Spleen (tissue), 11 donors: ENCODE results near the gene PSMB7. TPM values are rescaled to one million over a fixed set of nuclear protein-coding genes. Genes with fewer than 3 reads are reported as not detected.

Experiments
- DNase-seq: peaks from one replicate; pipeline ENCODE4 v3.0.0-alpha.2; 2020
- H3K27ac ChIP-seq, 8 donors: fragments of 200-600 bp; sonication (generic) in 7 of 8; 1 replicate in 4 of 8; 2 replicates in 4 of 8; pipeline versions ENCODE4 v1.5.0 to v1.8.0; 2016 to 2021; ENCODE audit warnings: inconsistent platforms in 4 of 8, mild to moderate bottlenecking in 4 of 8, moderate library complexity in 1 of 8
- H3K27me3 ChIP-seq, 7 donors: fragments of 200-600 bp; sonication (generic) in 6 of 7; replicated peaks in 1 of 7; 1 replicate in 4 of 7; 2 replicates in 3 of 7; pipeline versions ENCODE4 v1.5.0 to v1.8.0; 2016 to 2021; ENCODE audit warnings: inconsistent platforms in 3 of 7, mild to moderate bottlenecking in 1 of 7
- H3K36me3 ChIP-seq, 6 donors: fragments of 200-600 bp; sonication (generic) in 5 of 6; 1 replicate in 4 of 6; 2 replicates in 2 of 6; pipeline versions ENCODE4 v1.5.0 to v1.8.0; 2016 to 2021; ENCODE audit warnings: inconsistent platforms in 2 of 6
- H3K4me1 ChIP-seq, 6 donors: fragments of 200-600 bp; sonication (generic) in 5 of 6; 1 replicate in 3 of 6; 2 replicates in 3 of 6; pipeline versions ENCODE4 v1.5.0 to v1.8.0; 2016 to 2021; ENCODE audit warnings: inconsistent platforms in 3 of 6
- H3K4me3 ChIP-seq, 8 donors: fragments of 200-600 bp; sonication (generic) in 7 of 8; 1 replicate in 4 of 8; 2 replicates in 4 of 8; pipeline versions ENCODE4 v1.5.0 to v1.8.0; 2016 to 2021; ENCODE audit warnings: inconsistent platforms in 4 of 8, mild to moderate bottlenecking in 4 of 8, moderate library complexity in 2 of 8
- H3K9me3 ChIP-seq, 8 donors: fragments of 200-600 bp; sonication (generic) in 7 of 8; 1 replicate in 4 of 8; 2 replicates in 4 of 8; pipeline versions ENCODE4 v1.5.0 to v1.8.0; 2016 to 2021; ENCODE audit warnings: inconsistent platforms in 4 of 8
- POLR2A ChIP-seq, 3 donors: fragments of 450-650 bp; IDR thresholded peaks; one replicate each; pipeline ENCODE4 v1.5.1; 2017; ENCODE audit warnings: antibody characterized with exemption in 3 of 3, mild to moderate bottlenecking in 1 of 3
- POLR2AphosphoS5 ChIP-seq, 3 donors: sonication (generic); formaldehyde crosslinking; IDR thresholded peaks; one replicate each; pipeline ENCODE4 v1.5.1; 2017; ENCODE audit warnings: antibody characterized with exemption in 3 of 3
- WGBS, 5 donors: extraction: QIAGEN DNeasy Blood & Tissue Kit in 3 of 5; methylation state at CpG; one replicate each; pipeline versions ENCODE4 v1.1.5 to v1.1.7; 2013 to 2018; 5-methylcytosine and 5-hydroxymethylcytosine counted together
- intact Hi-C: fragments of 100-400 bp; cut with DNase I; formaldehyde crosslinking; loops from one replicate; pipeline ENCODE4 v1.15.0; 2023; ENCODE audit warnings: low total_unique reads
- polyA plus RNA-seq, 3 donors: library from polyadenylated mRNA; stranded (reverse); fragments of 200-250 nt; gene quantifications; one replicate each; pipeline ENCODE4 v1.2.1, GENCODE V29; 2013
- total RNA-seq, 7 donors: library from RNA; depleted of rRNA in 3 of 7; stranded (reverse); fragments of >200 nt in 3 of 7; fragmentation: NEBNext Ultra II Directional in 4 of 7; extraction: Animal tissue kit (Norgen Biotek cat#: 25700) in 4 of 7; gene quantifications; one replicate each; pipeline versions ENCODE4 v1.1.0 to v1.2.1, GENCODE V29; 2016 to 2021
- TF ChIP-seq, protein P1 (sequence below), 11 experiments: fragments of 200-600 bp in 7 of 11; fragments of 450-650 bp in 4 of 11; sonication (generic) in 4 of 11; IDR thresholded peaks in 8 of 11; conservative IDR thresholded peaks in 3 of 11; 1 replicate in 7 of 11; 2 replicates in 4 of 11; pipeline versions ENCODE4 v1.4.0 to v1.8.0; 2016 to 2021; ENCODE audit warnings: antibody characterized with exemption in 11 of 11, inconsistent platforms in 4 of 11, mild to moderate bottlenecking in 1 of 11
- donor health status: healthy with polysubstance abuse.
- donor health status: DM: no; HTN: no; CAD: no; lungs with moderate emphysema.
- donor health status: DM: no; HTN: no; CAD: no.
- donor health status: Bipolar disorder and iron deficiency.
- donor health status: healthy.
- donor health status: DM: no; HTN: no; CAD: no.
- donor health status: DM: yes; HTN: yes; CAD: no.

Gene PSMB7
- total and polyA plus RNA-seq, 10 donors = 71.3 to 143 (median 108) TPM

DNA sequence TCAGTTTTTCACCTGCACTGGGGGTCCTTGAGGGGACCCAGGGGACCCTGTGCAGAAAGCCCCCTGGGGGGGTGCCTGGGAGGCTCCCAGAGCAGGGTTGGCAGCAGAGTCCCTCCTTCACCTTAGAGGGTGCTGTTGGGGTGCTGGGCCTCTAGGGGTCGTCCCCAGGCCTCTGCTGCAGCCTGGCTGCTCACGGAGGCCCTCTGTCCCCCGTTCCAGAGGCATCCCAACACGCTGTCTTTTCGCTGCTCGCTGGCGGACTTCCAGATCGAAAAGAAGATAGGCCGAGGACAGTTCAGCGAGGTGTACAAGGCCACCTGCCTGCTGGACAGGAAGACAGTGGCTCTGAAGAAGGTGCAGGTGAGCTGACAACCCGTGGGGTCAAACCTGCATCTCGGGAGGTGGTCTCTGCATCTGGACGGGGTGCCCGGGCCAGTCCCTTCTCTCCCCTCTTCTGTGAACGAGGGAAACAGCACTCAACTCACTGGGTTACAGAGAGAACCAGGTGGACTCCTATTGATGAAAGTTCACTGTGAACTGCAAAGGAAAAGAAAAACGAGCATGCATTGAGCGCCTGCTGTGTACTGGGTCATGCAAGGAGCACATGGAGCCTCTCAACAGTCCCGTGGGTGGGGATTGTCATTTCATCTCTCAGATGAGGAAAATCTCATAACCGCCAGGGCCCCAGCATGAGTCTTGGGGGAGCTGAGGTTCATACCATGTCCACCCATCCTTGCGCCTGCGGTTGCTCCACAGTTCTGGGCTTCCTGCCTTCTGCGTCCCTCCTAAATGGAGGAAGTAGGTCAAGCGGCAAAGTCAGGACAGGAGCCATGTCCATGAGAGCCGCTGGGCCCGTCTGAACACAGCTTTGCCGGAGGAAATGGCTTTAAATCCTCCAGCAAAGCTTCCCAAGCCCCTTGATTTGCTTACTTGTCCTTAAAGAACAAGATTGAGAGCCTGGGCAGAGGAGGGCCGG, 102.7 kb downstream of the PSMB7 start:
- no peak for TF ChIP-seq POLR2AphosphoS5 (IDR thresholded peaks at IDR 0.05)
- no peak for TF ChIP-seq POLR2A (IDR thresholded peaks at IDR 0.05)
- TF ChIP-seq, protein P1, sequence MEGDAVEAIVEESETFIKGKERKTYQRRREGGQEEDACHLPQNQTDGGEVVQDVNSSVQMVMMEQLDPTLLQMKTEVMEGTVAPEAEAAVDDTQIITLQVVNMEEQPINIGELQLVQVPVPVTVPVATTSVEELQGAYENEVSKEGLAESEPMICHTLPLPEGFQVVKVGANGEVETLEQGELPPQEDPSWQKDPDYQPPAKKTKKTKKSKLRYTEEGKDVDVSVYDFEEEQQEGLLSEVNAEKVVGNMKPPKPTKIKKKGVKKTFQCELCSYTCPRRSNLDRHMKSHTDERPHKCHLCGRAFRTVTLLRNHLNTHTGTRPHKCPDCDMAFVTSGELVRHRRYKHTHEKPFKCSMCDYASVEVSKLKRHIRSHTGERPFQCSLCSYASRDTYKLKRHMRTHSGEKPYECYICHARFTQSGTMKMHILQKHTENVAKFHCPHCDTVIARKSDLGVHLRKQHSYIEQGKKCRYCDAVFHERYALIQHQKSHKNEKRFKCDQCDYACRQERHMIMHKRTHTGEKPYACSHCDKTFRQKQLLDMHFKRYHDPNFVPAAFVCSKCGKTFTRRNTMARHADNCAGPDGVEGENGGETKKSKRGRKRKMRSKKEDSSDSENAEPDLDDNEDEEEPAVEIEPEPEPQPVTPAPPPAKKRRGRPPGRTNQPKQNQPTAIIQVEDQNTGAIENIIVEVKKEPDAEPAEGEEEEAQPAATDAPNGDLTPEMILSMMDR (IDR thresholded peaks at IDR 0.05 in 8 of 11, conservative IDR thresholded peaks at IDR 0.05 in 3 of 11) = no peak
- H3K4me1 ChIP-seq = peaks cover 0 to 23% (median 2%) of the 10 kb centered on the region in 6 donors
- H3K36me3 ChIP-seq = peaks cover 0 to 97% (median 60%) of the 10 kb centered on the region in 6 donors
- no peak overlapping the region for H3K27ac ChIP-seq
- H3K9me3 ChIP-seq = no peaks in the 10 kb centered on the region
- intact Hi-C loops = no loop called here
- DNase-seq = no peak
- H3K4me3 ChIP-seq = no peak overlapping the region
- H3K27me3 ChIP-seq = no peaks in the 10 kb centered on the region
- 78 to 88% (median 84%) methylated on average over 22 to 27 of the region's 27 CpGs for WGBS, 5 donors

DNA sequence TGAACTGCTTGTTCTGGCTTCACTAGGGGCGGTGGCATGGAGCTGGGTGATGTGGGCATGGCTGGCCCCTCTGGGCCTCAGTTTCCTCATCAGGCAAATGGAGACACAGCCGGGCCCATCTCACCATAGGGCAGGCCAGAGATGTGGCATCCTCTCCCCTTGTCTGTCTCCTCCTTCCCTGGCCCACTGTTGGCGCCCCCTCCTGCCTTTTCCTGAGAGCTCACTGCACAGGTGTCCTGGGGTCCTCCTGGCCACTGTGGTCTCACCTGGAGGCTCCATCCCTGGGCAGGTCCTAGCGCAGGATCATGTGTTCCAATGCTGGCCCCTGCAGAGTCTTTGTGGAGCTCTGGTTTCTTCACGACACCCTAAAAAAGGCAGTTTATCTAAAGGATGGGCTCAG, 104.0 kb downstream of the PSMB7 start:
- no peak for DNase-seq
- H3K4me3 ChIP-seq = no peak overlapping the region
- no peak overlapping the region for H3K27ac ChIP-seq
- no peak for TF ChIP-seq POLR2A (IDR thresholded peaks at IDR 0.05)
- TF ChIP-seq POLR2AphosphoS5 (IDR thresholded peaks at IDR 0.05) = no peak
- TF ChIP-seq, protein P1 (IDR thresholded peaks at IDR 0.05 in 8 of 11, conservative IDR thresholded peaks at IDR 0.05 in 3 of 11) = no peak
- H3K4me1 ChIP-seq = peaks cover 0 to 27% (median 5%) of the 10 kb centered on the region in 6 donors
- intact Hi-C loops = no loop called here
- H3K36me3 ChIP-seq = peaks cover 0 to 96% (median 52%) of the 10 kb centered on the region in 6 donors
- H3K9me3 ChIP-seq = no peaks in the 10 kb centered on the region
- WGBS, 5 donors = 90 to 100% (median 94%) methylated on average over 3 to 5 of the region's 5 CpGs
- H3K27me3 ChIP-seq = no peaks in the 10 kb centered on the region

DNA sequence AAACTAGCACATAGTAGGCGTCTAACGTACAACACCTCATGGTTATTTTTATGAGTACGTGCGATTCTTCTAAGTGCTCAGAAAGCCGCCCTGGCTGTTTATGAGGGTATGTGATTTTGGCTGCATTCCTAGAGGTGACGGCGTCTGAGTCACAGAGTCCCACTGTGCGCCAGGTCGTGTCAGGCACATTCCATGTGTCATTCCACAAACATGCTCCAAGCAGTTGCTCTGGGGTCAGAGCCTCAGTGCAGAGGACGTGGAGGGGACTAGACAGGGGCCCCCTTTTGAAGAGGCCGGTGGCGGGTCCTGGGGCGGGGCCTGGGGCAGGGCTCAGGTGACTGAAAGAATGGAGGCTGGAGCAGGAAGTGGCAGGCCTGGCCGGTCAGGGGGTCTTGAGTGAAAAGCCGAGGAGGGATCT, 105.6 kb downstream of the PSMB7 start:
- H3K27ac ChIP-seq = no peak overlapping the region
- H3K36me3 ChIP-seq = peaks cover 0 to 92% (median 41%) of the 10 kb centered on the region in 6 donors
- intact Hi-C loops = no loop called here
- peaks cover 0 to 26% (median 3%) of the 10 kb centered on the region in 6 donors for H3K4me1 ChIP-seq
- TF ChIP-seq, protein P1 (IDR thresholded peaks at IDR 0.05 in 8 of 11, conservative IDR thresholded peaks at IDR 0.05 in 3 of 11) = no peak
- TF ChIP-seq POLR2A (IDR thresholded peaks at IDR 0.05) (no peak), POLR2AphosphoS5 (IDR thresholded peaks at IDR 0.05) (no peak)
- WGBS, 5 donors = 87 to 93% (median 92%) methylated on average over 15 of the region's 15 CpGs
- H3K9me3 ChIP-seq = no peaks in the 10 kb centered on the region
- H3K27me3 ChIP-seq = no peaks in the 10 kb centered on the region
- no peak overlapping the region for H3K4me3 ChIP-seq
- DNase-seq = no peak
